ENCODE data around the gene JSRP1. TPM values are rescaled to one million over a fixed set of nuclear protein-coding genes. Genes with fewer than 3 reads are reported as not detected.

JSRP1 gene
- total and polyA plus RNA-seq, 2 donors from 2014 or later = 0.37 to 5.0 TPM

DNA sequence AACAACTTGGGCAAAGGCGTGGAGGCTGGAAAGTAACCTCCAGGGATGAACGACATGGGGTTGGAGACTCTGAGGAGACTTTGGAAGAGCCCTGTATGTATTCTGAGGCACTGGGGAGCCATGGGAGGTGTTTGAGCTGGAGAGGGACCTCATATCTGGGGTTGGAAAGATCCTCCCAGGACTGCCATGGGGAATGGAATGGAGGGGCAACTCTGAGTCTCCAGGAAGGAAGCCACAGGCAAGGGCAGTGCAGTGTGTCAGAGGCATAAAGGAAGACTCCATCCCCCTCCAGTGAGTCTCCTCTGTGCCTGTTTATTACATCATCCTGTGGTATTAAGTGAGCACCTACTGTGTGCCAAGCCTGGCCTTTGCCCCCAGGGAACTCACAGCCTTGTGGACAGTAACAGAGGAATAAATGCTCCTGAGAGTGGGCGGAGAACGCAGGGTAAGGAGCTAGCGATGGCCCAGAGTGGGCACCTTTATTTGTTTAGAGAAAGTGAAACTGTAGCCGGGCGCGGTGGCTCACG is 18.0 kb upstream of the JSRP1 start:
- Histone ChIP-seq H3K4me1 (ENCODE audit: control insufficient read depth in 2 of 3, insufficient read depth in 2 of 3, low read depth in 1 of 3, low read length in 3 of 3) (peaks cover 0 to 20% (median 4%) of the 10 kb centered on the region in 3 donors), H3K27ac (ENCODE audit: low read depth in 2 of 2, low read length in 2 of 2) (peak overlapping the region in 1 of 2 donors; percentile 3), H3K9ac (ENCODE audit: low read length in 3 of 3) (no peak overlapping the region), H3K27me3 (ENCODE audit: control insufficient read depth, insufficient read depth, low read length) (no peaks in the 10 kb centered on the region), H3K36me3 (ENCODE audit: control insufficient read depth in 2 of 3, insufficient read depth in 3 of 3, low read length in 3 of 3) (peaks cover 0 to 14% (median 0%) of the 10 kb centered on the region in 3 donors), H3K9me3 (ENCODE audit: control insufficient read depth in 2 of 3, insufficient read depth in 1 of 3, low read length in 3 of 3) (no peaks in the 10 kb centered on the region), H3K4me3 (ENCODE audit: low read length in 3 of 3) (no peak overlapping the region)
- TF ChIP-seq CTCF (IDR thresholded peaks at IDR 0.05; ENCODE audit: borderline replicate concordance, extremely low read depth, insufficient read depth) = no peak
- no peak for DNase-seq
- no peak for FAIRE-seq
- intact Hi-C loops (cut with DNase I) = no loop called here

DNA sequence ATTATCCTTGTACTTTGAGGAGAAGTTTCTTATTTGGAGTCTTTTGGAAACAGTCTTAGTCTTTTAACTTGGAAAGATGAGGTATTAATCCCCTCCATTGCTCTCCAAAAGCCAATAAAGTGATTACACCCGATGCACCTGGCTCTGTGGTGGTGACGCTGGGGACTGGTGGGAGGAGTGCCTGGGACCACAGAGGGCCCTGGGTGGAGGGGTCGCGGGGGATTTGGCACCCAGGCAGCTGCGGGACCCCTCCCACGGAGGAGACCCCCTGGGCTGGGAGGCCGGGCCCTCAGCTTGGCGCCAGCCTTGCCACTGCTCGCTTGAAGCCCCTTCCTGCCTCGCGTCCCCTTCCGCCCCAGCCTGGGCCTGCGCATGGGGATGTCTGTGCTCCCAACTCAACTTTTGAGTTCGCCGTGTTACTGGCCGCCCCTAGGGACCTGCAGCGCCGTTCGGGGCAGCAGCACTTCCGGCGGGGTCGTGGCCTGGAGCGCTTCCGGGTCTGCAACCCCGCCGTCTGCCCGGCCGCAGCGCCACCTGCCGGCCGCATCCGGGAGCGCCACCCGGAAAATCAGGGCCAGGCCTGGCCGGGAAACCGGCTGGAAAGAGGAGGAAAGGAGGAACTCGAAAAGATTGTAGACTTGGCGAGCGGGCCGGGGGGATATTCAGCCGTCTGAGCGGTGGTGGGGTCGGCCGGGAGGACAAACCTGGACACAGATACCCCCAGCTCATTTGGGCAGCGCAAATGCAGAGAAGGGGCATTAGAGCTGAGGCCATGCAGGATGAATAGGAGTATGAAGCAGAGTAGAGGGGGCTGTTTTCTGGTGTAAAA is 17.4 kb upstream of the JSRP1 start:
- peak overlapping the region in 1 of 3 donors; percentile 37 for H3K4me3 ChIP-seq (ENCODE audit: low read length in 3 of 3)
- DNase-seq (peak; percentile 77 to 93 (median 87)), FAIRE-seq (no peak)
- TF ChIP-seq CTCF (IDR thresholded peaks at IDR 0.05; ENCODE audit: borderline replicate concordance, extremely low read depth, insufficient read depth) = peak; percentile 90
- peak overlapping the region in 1 of 3 donors; percentile 40 for H3K9ac ChIP-seq (ENCODE audit: low read length in 3 of 3)
- H3K4me1 ChIP-seq (ENCODE audit: control insufficient read depth in 2 of 3, insufficient read depth in 2 of 3, low read depth in 1 of 3, low read length in 3 of 3) = peaks cover 0 to 20% (median 4%) of the 10 kb centered on the region in 3 donors
- H3K36me3 ChIP-seq (ENCODE audit: control insufficient read depth in 2 of 3, insufficient read depth in 3 of 3, low read length in 3 of 3) = peaks cover 0 to 14% (median 0%) of the 10 kb centered on the region in 3 donors
- intact Hi-C loops (cut with DNase I) = no loop called here
- H3K27ac ChIP-seq (ENCODE audit: low read depth in 2 of 2, low read length in 2 of 2) = peak overlapping the region; percentile 43 to 47
- no peaks in the 10 kb centered on the region for H3K27me3 ChIP-seq (ENCODE audit: control insufficient read depth, insufficient read depth, low read length)
- no peaks in the 10 kb centered on the region for H3K9me3 ChIP-seq (ENCODE audit: control insufficient read depth in 2 of 3, insufficient read depth in 1 of 3, low read length in 3 of 3)

DNA sequence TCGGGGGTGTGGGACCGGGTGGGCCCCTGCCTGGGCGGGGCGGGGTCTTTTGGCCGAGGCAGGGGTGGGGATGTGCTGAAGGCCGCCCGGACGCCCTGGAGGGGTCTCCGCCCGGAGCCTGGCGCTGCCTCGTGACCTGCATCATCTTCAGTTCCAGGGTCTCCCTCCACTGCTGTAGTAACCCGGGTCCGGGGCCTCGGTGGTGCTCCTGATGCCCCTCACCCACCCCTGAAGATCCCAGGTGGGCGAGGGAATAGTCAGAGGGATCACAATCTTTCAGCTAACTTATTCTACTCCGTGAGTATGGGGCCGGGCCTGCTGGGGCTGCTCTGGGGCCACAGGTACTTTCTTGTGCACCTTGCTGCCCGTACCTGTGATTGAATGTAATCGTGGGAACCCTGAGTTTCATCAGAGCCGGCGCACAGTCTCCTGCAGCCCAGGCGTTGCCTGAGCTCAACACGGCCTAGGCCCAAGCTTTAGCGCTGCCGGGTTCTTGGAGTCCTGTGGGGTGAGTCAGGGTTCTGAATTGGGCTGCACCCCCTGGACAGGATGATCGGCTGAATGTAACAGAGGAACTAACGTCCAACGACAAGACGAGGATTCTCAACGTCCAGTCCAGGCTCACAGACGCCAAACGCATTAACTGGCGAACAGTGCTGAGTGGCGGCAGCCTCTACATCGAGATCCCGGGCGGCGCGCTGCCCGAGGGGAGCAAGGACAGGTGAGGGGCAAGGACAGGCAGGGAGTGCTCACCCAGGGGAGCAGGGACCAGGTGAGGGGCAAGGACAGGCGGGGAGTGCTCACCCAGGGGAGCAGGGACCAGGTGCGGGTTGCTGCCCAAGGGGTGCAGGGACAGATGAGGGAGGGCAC is 15.3 kb upstream of the JSRP1 start:
- FAIRE-seq = no peak

More for the DNA sequence above, 15.3 kb upstream of the JSRP1 start:
- H3K27me3 ChIP-seq (ENCODE audit: control insufficient read depth, insufficient read depth, low read length) = no peaks in the 10 kb centered on the region
- H3K36me3 ChIP-seq (ENCODE audit: control insufficient read depth in 2 of 3, insufficient read depth in 3 of 3, low read length in 3 of 3) = peaks cover 0 to 14% (median 0%) of the 10 kb centered on the region in 3 donors
- H3K27ac ChIP-seq (ENCODE audit: low read depth in 2 of 2, low read length in 2 of 2) = peak overlapping the region; percentile 83 to 98
- TF ChIP-seq CTCF (IDR thresholded peaks at IDR 0.05; ENCODE audit: borderline replicate concordance, extremely low read depth, insufficient read depth) = no peak
- H3K9me3 ChIP-seq (ENCODE audit: control insufficient read depth in 2 of 3, insufficient read depth in 1 of 3, low read length in 3 of 3) = no peaks in the 10 kb centered on the region
- peak overlapping the region in 2 of 3 donors; percentile 52 to 86 for H3K9ac ChIP-seq (ENCODE audit: low read length in 3 of 3)
- peak in 2 of 5 donors; percentile 65 to 82 for DNase-seq
- H3K4me1 ChIP-seq (ENCODE audit: control insufficient read depth in 2 of 3, insufficient read depth in 2 of 3, low read depth in 1 of 3, low read length in 3 of 3) = peaks cover 0 to 24% (median 4%) of the 10 kb centered on the region in 3 donors
- H3K4me3 ChIP-seq (ENCODE audit: low read length in 3 of 3) = peak overlapping the region; percentile 39 to 90 (median 53)
- intact Hi-C loops (cut with DNase I) = no loop called here

All from kidney (tissue), 14 donors.